B cell (primary cell): Measurements from ENCODE around the gene RNF220. TPM values are rescaled to one million over a fixed set of nuclear protein-coding genes. Genes with fewer than 3 reads are reported as not detected.

Source experiments
- ATAC-seq: fragments of 200-7000 bp; cut with Tn5 transposase; one replicate; pipeline ENCODE4 v1.10.0; 2021; ENCODE audit warnings: low read depth, mild to moderate bottlenecking, moderate number of reproducible peaks, moderate library complexity
- CTCF ChIA-PET: fragments of 350-600 bp; sonication (Branson Sonifier 250); formaldehyde crosslinking; loops from one replicate; lab custom pipeline; 2021; ENCODE audit warnings: antibody characterized with exemption, inconsistent platforms; lab: Charles Lee
- POLR2A ChIA-PET: fragments of 350-600 bp; sonication (Branson Sonifier 250); formaldehyde crosslinking; loops from one replicate; lab custom pipeline; 2021; ENCODE audit warnings: antibody characterized with exemption; lab: Charles Lee
- DNase-seq: peaks from one replicate; pipeline ENCODE4 v3.0.0; 2013
- H2AFZ ChIP-seq: 2 replicates; pipeline ENCODE4 v1.6.1; 2012; ENCODE audit warnings: mild to moderate bottlenecking, low read depth, low read length; ENCODE audit not compliant: insufficient read depth, poor library complexity, severe bottlenecking
- H3K27ac ChIP-seq, 2 donors: 1 replicate in 1 of 2; 2 replicates in 1 of 2; pipeline ENCODE4 v1.5.1; 2012 to 2013; ENCODE audit warnings: low read length in 2 of 2, mild to moderate bottlenecking in 2 of 2, moderate library complexity in 1 of 2
- H3K27me3 ChIP-seq, 4 experiments: fragments of 200-600 bp in 1 of 4; sonication (generic) in 1 of 4; replicated peaks in 1 of 4; 1 replicate in 2 of 4; 2 replicates in 2 of 4; pipeline versions ENCODE4 v1.6.1 to v1.7.0; 2013 to 2016; ENCODE audit warnings: low read length in 3 of 4, mild to moderate bottlenecking in 2 of 4, mixed read lengths in 1 of 4, moderate library complexity in 1 of 4; ENCODE audit not compliant: insufficient read depth in 4 of 4, control insufficient read depth in 3 of 4; ENCODE audit errors: control extremely low read depth in 1 of 4
- H3K36me3 ChIP-seq, 2 experiments: replicated peaks in 1 of 2; 1 replicate in 1 of 2; 2 replicates in 1 of 2; pipeline versions ENCODE4 v1.6.1 to v1.7.1; 2013; ENCODE audit warnings: low read length in 1 of 2; ENCODE audit not compliant: insufficient read depth in 2 of 2, control insufficient read depth in 1 of 2; ENCODE audit errors: control extremely low read depth in 1 of 2, extremely low read depth in 1 of 2
- H3K4me1 ChIP-seq, 2 donors: fragments of 200-600 bp in 1 of 2; sonication (generic) in 1 of 2; 1 replicate in 1 of 2; 2 replicates in 1 of 2; pipeline versions ENCODE4 v1.5.1 to v1.6.1; 2013 to 2017; ENCODE audit warnings: low read length in 2 of 2; ENCODE audit not compliant: control insufficient read depth in 2 of 2, insufficient read depth in 2 of 2
- H3K4me2 ChIP-seq: replicated peaks from 2 replicates; pipeline ENCODE3; 2012; ENCODE audit warnings: mild to moderate bottlenecking, low read depth, low read length; ENCODE audit not compliant: poor library complexity, severe bottlenecking
- H3K4me3 ChIP-seq, 5 experiments: fragments of 200-600 bp in 1 of 5; sonication (generic) in 1 of 5; 1 replicate in 3 of 5; 2 replicates in 2 of 5; pipeline versions ENCODE4 v1.5.1 to v1.7.0; 2011 to 2016; ENCODE audit warnings: low read length in 4 of 5, mild to moderate bottlenecking in 4 of 5, low read depth in 2 of 5, control low read depth in 1 of 5, moderate library complexity in 1 of 5; ENCODE audit not compliant: insufficient read depth in 1 of 5; ENCODE audit errors: control extremely low read depth in 1 of 5, extremely low read depth in 1 of 5
- H3K79me2 ChIP-seq: fragments of 200-600 bp; sonication (generic); one replicate; pipeline ENCODE4 v1.6.0; 2016; ENCODE audit warnings: low read length; ENCODE audit not compliant: control insufficient read depth, insufficient read depth
- H3K9ac ChIP-seq: fragments of 200-600 bp; sonication (generic); 2 replicates; pipeline ENCODE4 v1.6.1; 2017; ENCODE audit warnings: mild to moderate bottlenecking, low read length, moderate library complexity
- H3K9me3 ChIP-seq, 3 donors: one replicate each; pipeline versions ENCODE4 v1.6.1 to v1.7.1; 2013; ENCODE audit warnings: low read length in 2 of 3; ENCODE audit not compliant: control insufficient read depth in 2 of 3, insufficient read depth in 1 of 3; ENCODE audit errors: control extremely low read depth in 1 of 3
- H4K20me1 ChIP-seq: 2 replicates; pipeline ENCODE4 v1.6.0; 2012; ENCODE audit warnings: mild to moderate bottlenecking, low read length; ENCODE audit not compliant: insufficient read depth, control insufficient read depth, poor library complexity, severe bottlenecking
- H3K27ac Mint-ChIP-seq: one replicate; pipeline ENCODE4 v1.8.0; 2021; ENCODE audit warnings: mixed read lengths
- H3K27me3 Mint-ChIP-seq: one replicate; pipeline ENCODE4 v1.8.0; 2021; ENCODE audit warnings: mixed read lengths
- H3K4me1 Mint-ChIP-seq: one replicate; pipeline ENCODE4 v1.8.0; 2021; ENCODE audit warnings: mixed read lengths
- H3K4me3 Mint-ChIP-seq: one replicate; pipeline ENCODE4 v1.8.0; 2021; ENCODE audit warnings: mixed read lengths
- H3K9me3 Mint-ChIP-seq: one replicate; pipeline ENCODE4 v1.8.0; 2022; ENCODE audit warnings: mixed read lengths; ENCODE audit not compliant: insufficient read depth
- EZH2 ChIP-seq: IDR thresholded peaks from 2 replicates; pipeline ENCODE4 v1.6.1; 2012; ENCODE audit warnings: borderline replicate concordance, low read depth, mild to moderate bottlenecking, moderate library complexity, low read length; ENCODE audit not compliant: insufficient read depth, poor library complexity, severe bottlenecking
- WGBS: methylation state at CpG from one replicate; pipeline ENCODE4 v1.1.5; 2013; ENCODE audit warnings: missing lambda C conversion rate; ENCODE audit not compliant: insufficient coverage; 5-methylcytosine and 5-hydroxymethylcytosine counted together
- intact Hi-C: fragments of 100-400 bp; cut with micrococcal nuclease; formaldehyde crosslinking; loops from one replicate; pipeline ENCODE4 v1.10.0; 2022
- polyA plus RNA-seq: library from polyadenylated mRNA; depleted of rRNA; stranded (reverse); fragments of >200 nt; gene quantifications from 2 replicates; pipeline ENCODE4 v1.2.3, GENCODE V29; 2012
- total RNA-seq, 2 donors: library from RNA; stranded (reverse); fragments of 120-200 nt in 1 of 2; gene quantifications; 1 replicate in 1 of 2; 2 replicates in 1 of 2; pipeline versions ENCODE4 v1.2.3 to v1.2.4, GENCODE V29; 2013 to 2022
- TF ChIP-seq, protein P1 (sequence below): fragments of 200-600 bp; IDR thresholded peaks from one replicate; pipeline ENCODE4 v1.8.0; 2022; ENCODE audit warnings: antibody characterized with exemption, mild to moderate bottlenecking

Gene RNF220
- total and polyA plus RNA-seq, 2 donors (not counting 1 experiment from before 2014, with no cell fraction given), result 115 to 141 TPM

- CTCF ChIA-PET, result interaction anchor here (1.7 kb wide), 1 partner anchor 17 kb away, joined by 6 read pairs; no protein-coding TSS in a partner anchor
These were observed 183.6 kb downstream of the RNF220 start for GRCh38 chr1:44588551-44589210.

DNA sequence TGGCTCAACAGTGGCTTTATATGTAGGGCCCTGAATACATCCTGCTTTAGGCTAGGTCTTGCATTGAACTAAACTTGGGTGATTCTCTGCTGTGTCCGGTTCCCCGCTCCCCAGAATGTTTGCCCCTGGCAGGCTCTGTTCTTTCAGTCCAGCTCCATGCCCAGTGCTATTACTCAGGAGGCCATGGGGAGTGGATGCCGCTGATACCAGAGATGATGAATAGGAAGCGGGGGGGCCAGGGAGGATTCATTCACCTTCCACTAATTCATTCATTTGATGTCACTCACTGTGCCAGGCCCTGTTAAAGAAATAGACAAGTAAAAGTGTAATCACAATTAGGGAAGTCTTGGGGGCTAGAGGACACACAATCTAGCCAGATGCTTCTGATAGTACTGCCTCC is 185.4 kb downstream of the RNF220 start:
- ChIA-PET POLR2A (no interaction called here), CTCF (interaction anchor here (1.3 to 8.4 kb wide), 2 partner anchors 18 to 210 kb away, joined by 3 to 126 read pairs; no protein-coding TSS in a partner anchor)
- no peak overlapping the region for H3K9ac ChIP-seq
- Mint-ChIP-seq H3K27ac (no peak overlapping the region), H3K27me3 (peaks cover 7% of the 10 kb centered on the region), H3K4me3 (no peak overlapping the region), H3K9me3 (no peaks in the 10 kb centered on the region), H3K4me1 (no peaks in the 10 kb centered on the region)
- H3K79me2 ChIP-seq, result no peaks in the 10 kb centered on the region
- intact Hi-C loops, result no loop called here
- no peaks in the 10 kb centered on the region for H3K27me3 ChIP-seq
- DNase-seq, result no peak
- peaks cover 0 to 3% of the 10 kb centered on the region in 2 donors for H3K4me1 ChIP-seq
- no peak for ATAC-seq
- 92% methylated on average over 2 of the region's 4 CpGs for WGBS
- H3K4me3 ChIP-seq, result no peak overlapping the region
- no peak overlapping the region for H2AFZ ChIP-seq
- no peak overlapping the region for H3K27ac ChIP-seq
- TF ChIP-seq, protein P1, sequence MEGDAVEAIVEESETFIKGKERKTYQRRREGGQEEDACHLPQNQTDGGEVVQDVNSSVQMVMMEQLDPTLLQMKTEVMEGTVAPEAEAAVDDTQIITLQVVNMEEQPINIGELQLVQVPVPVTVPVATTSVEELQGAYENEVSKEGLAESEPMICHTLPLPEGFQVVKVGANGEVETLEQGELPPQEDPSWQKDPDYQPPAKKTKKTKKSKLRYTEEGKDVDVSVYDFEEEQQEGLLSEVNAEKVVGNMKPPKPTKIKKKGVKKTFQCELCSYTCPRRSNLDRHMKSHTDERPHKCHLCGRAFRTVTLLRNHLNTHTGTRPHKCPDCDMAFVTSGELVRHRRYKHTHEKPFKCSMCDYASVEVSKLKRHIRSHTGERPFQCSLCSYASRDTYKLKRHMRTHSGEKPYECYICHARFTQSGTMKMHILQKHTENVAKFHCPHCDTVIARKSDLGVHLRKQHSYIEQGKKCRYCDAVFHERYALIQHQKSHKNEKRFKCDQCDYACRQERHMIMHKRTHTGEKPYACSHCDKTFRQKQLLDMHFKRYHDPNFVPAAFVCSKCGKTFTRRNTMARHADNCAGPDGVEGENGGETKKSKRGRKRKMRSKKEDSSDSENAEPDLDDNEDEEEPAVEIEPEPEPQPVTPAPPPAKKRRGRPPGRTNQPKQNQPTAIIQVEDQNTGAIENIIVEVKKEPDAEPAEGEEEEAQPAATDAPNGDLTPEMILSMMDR, result no peak
- TF ChIP-seq EZH2, result no peak
- no peaks in the 10 kb centered on the region for H3K9me3 ChIP-seq
- H3K4me2 ChIP-seq, result no peak overlapping the region
- H4K20me1 ChIP-seq, result no peaks in the 10 kb centered on the region
- H3K36me3 ChIP-seq, result no peaks in the 10 kb centered on the region

More at GRCh38 chr1:44588551-44589210, 183.6 kb downstream of the RNF220 start:
- H3K79me2 ChIP-seq, result no peaks in the 10 kb centered on the region
- DNase-seq (no peak), ATAC-seq (no peak)
- no peaks in the 10 kb centered on the region for H4K20me1 ChIP-seq
- intact Hi-C loops, result no loop called here
- no peak overlapping the region for H2AFZ ChIP-seq
- 86% methylated on average over 2 of the region's 3 CpGs for WGBS
- peaks cover 7% of the 10 kb centered on the region for H3K27me3 Mint-ChIP-seq
- H3K4me1 Mint-ChIP-seq, result no peaks in the 10 kb centered on the region
- H3K4me2 ChIP-seq, result no peak overlapping the region
- TF ChIP-seq, protein P1, result no peak
- no peak for TF ChIP-seq EZH2
- H3K27me3 ChIP-seq, result no peaks in the 10 kb centered on the region
- POLR2A ChIA-PET, result no interaction called here
- H3K4me1 ChIP-seq, result no peaks in the 10 kb centered on the region
- no peak overlapping the region for H3K4me3 ChIP-seq
- no peak overlapping the region for H3K9ac ChIP-seq
- no peaks in the 10 kb centered on the region for H3K36me3 ChIP-seq
- H3K9me3 Mint-ChIP-seq, result no peaks in the 10 kb centered on the region
- H3K27ac Mint-ChIP-seq, result no peak overlapping the region
- H3K4me3 Mint-ChIP-seq, result no peak overlapping the region
- no peaks in the 10 kb centered on the region for H3K9me3 ChIP-seq
- no peak overlapping the region for H3K27ac ChIP-seq
